ENCODE results near the gene CAPN9.

CAPN9 gene

DNA sequence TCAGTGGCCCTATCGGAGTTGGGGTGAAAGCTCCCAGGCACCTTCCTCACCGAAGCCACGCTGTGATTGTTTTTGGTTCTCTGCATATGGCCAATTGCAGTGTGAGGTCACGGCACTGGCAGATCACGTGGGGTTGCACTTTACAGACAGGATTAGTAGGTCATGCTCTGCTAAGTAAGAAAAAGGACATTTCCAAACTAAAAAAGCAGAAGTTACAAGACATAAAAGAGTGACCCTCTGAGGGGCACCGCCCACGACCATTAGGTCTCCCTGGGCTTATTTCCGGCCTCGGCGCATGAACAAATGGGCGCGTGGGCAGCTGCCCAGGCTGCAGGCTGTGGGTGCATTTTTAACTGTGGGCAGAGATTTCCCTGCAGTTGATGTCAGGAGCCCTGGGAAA lies 2.0 kb downstream of the CAPN9 start:
- TF ChIP-seq ARNTL (CRISPR knock-in tag; IDR thresholded peaks at IDR 0.05; ENCODE audit: borderline replicate concordance, low read depth) (no peak), ISL1 (CRISPR knock-in tag; IDR thresholded peaks at IDR 0.05) (no peak), TOX (CRISPR knock-in tag; IDR thresholded peaks at IDR 0.05; ENCODE audit: borderline replicate concordance) (no peak), BACH2 (CRISPR knock-in tag; IDR thresholded peaks at IDR 0.05; ENCODE audit: borderline replicate concordance) (no peak), PPARA (CRISPR knock-in tag; IDR thresholded peaks at IDR 0.05; ENCODE audit: borderline replicate concordance) (no peak), RARB (CRISPR knock-in tag; IDR thresholded peaks at IDR 0.05) (no peak), TCF4 (CRISPR knock-in tag; IDR thresholded peaks at IDR 0.05; ENCODE audit: borderline replicate concordance) (no peak), SNAI2 (CRISPR knock-in tag; IDR thresholded peaks at IDR 0.05) (no peak), ZC3H10 (CRISPR knock-in tag; IDR thresholded peaks at IDR 0.05) (no peak), ESRRG (CRISPR knock-in tag; IDR thresholded peaks at IDR 0.05) (no peak)
- TF ChIP-seq, protein P1, sequence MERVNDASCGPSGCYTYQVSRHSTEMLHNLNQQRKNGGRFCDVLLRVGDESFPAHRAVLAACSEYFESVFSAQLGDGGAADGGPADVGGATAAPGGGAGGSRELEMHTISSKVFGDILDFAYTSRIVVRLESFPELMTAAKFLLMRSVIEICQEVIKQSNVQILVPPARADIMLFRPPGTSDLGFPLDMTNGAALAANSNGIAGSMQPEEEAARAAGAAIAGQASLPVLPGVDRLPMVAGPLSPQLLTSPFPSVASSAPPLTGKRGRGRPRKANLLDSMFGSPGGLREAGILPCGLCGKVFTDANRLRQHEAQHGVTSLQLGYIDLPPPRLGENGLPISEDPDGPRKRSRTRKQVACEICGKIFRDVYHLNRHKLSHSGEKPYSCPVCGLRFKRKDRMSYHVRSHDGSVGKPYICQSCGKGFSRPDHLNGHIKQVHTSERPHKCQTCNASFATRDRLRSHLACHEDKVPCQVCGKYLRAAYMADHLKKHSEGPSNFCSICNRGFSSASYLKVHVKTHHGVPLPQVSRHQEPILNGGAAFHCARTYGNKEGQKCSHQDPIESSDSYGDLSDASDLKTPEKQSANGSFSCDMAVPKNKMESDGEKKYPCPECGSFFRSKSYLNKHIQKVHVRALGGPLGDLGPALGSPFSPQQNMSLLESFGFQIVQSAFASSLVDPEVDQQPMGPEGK (CRISPR knock-in tag; IDR thresholded peaks at IDR 0.05; ENCODE audit: borderline replicate concordance) = no peak
- no peak for ATAC-seq

DNA sequence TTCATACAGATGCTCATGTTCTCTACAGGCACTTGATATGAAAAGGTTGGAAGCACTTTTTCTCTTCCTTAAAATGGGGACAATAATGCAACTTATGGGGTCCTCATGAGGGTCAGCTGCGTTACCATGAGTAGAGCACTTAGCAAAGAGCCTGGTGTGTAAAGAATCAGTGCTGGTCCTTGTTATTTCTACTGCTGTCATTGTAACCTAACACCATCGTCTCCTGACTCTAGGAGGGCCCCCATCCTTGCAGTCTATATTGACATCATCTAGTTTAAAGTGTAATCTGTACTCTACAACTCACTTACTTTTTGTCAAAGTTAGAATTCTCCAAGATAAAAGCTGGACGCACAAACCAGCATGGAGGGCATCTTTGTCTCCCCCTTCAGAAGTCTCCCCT lies 2.4 kb downstream of the CAPN9 start:
- no peak for ATAC-seq
- TF ChIP-seq ISL1 (CRISPR knock-in tag; IDR thresholded peaks at IDR 0.05) (no peak), ARNTL (CRISPR knock-in tag; IDR thresholded peaks at IDR 0.05; ENCODE audit: borderline replicate concordance, low read depth) (no peak), ZFP3 (CRISPR knock-in tag; IDR thresholded peaks at IDR 0.05) (no peak), PPARA (CRISPR knock-in tag; IDR thresholded peaks at IDR 0.05; ENCODE audit: borderline replicate concordance) (no peak), ESRRG (CRISPR knock-in tag; IDR thresholded peaks at IDR 0.05) (no peak), RARB (CRISPR knock-in tag; IDR thresholded peaks at IDR 0.05) (no peak), ZNF565 (CRISPR knock-in tag; conservative IDR thresholded peaks at IDR 0.05; ENCODE audit: low read depth) (no peak), ZNF70 (CRISPR knock-in tag; IDR thresholded peaks at IDR 0.05) (no peak), ZNF8 (CRISPR knock-in tag; IDR thresholded peaks at IDR 0.05) (no peak), TOX (CRISPR knock-in tag; IDR thresholded peaks at IDR 0.05; ENCODE audit: borderline replicate concordance) (no peak), BACH2 (CRISPR knock-in tag; IDR thresholded peaks at IDR 0.05; ENCODE audit: borderline replicate concordance) (no peak), CSDC2 (CRISPR knock-in tag; IDR thresholded peaks at IDR 0.05) (no peak)
- TF ChIP-seq, protein P2, sequence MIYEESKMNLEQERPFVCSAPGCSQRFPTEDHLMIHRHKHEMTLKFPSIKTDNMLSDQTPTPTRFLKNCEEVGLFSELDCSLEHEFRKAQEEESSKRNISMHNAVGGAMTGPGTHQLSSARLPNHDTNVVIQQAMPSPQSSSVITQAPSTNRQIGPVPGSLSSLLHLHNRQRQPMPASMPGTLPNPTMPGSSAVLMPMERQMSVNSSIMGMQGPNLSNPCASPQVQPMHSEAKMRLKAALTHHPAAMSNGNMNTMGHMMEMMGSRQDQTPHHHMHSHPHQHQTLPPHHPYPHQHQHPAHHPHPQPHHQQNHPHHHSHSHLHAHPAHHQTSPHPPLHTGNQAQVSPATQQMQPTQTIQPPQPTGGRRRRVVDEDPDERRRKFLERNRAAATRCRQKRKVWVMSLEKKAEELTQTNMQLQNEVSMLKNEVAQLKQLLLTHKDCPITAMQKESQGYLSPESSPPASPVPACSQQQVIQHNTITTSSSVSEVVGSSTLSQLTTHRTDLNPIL (CRISPR knock-in tag; IDR thresholded peaks at IDR 0.05; ENCODE audit: low read depth) = no peak
- TF ChIP-seq, protein P3, sequence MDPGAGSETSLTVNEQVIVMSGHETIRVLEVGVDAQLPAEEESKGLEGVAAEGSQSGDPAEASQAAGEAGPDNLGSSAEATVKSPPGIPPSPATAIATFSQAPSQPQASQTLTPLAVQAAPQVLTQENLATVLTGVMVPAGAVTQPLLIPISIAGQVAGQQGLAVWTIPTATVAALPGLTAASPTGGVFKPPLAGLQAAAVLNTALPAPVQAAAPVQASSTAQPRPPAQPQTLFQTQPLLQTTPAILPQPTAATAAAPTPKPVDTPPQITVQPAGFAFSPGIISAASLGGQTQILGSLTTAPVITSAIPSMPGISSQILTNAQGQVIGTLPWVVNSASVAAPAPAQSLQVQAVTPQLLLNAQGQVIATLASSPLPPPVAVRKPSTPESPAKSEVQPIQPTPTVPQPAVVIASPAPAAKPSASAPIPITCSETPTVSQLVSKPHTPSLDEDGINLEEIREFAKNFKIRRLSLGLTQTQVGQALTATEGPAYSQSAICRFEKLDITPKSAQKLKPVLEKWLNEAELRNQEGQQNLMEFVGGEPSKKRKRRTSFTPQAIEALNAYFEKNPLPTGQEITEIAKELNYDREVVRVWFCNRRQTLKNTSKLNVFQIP (CRISPR knock-in tag; IDR thresholded peaks at IDR 0.05; ENCODE audit: borderline replicate concordance, low read depth) = no peak
- TF ChIP-seq, protein P1 (CRISPR knock-in tag; IDR thresholded peaks at IDR 0.05; ENCODE audit: borderline replicate concordance) = no peak
- TF ChIP-seq, protein P4, sequence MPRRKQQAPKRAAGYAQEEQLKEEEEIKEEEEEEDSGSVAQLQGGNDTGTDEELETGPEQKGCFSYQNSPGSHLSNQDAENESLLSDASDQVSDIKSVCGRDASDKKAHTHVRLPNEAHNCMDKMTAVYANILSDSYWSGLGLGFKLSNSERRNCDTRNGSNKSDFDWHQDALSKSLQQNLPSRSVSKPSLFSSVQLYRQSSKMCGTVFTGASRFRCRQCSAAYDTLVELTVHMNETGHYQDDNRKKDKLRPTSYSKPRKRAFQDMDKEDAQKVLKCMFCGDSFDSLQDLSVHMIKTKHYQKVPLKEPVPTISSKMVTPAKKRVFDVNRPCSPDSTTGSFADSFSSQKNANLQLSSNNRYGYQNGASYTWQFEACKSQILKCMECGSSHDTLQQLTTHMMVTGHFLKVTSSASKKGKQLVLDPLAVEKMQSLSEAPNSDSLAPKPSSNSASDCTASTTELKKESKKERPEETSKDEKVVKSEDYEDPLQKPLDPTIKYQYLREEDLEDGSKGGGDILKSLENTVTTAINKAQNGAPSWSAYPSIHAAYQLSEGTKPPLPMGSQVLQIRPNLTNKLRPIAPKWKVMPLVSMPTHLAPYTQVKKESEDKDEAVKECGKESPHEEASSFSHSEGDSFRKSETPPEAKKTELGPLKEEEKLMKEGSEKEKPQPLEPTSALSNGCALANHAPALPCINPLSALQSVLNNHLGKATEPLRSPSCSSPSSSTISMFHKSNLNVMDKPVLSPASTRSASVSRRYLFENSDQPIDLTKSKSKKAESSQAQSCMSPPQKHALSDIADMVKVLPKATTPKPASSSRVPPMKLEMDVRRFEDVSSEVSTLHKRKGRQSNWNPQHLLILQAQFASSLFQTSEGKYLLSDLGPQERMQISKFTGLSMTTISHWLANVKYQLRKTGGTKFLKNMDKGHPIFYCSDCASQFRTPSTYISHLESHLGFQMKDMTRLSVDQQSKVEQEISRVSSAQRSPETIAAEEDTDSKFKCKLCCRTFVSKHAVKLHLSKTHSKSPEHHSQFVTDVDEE (CRISPR knock-in tag; IDR thresholded peaks at IDR 0.05) = no peak
- TF ChIP-seq, protein P5, sequence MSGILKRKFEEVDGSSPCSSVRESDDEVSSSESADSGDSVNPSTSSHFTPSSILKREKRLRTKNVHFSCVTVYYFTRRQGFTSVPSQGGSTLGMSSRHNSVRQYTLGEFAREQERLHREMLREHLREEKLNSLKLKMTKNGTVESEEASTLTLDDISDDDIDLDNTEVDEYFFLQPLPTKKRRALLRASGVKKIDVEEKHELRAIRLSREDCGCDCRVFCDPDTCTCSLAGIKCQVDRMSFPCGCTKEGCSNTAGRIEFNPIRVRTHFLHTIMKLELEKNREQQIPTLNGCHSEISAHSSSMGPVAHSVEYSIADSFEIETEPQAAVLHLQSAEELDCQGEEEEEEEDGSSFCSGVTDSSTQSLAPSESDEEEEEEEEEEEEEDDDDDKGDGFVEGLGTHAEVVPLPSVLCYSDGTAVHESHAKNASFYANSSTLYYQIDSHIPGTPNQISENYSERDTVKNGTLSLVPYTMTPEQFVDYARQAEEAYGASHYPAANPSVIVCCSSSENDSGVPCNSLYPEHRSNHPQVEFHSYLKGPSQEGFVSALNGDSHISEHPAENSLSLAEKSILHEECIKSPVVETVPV (CRISPR knock-in tag; IDR thresholded peaks at IDR 0.05) = no peak
